ENCODE results near the gene PACS1.

Gene PACS1

GRCh38 chr11:66277471-66278362, 207.6 kb downstream of the PACS1 start, which contains the start of gene CNIH2:
CNIH2 (plus strand) TSS chr11:66278175; CDS start chr11:66278457, 282 bp downstream.
- Mint-ChIP-seq H3K4me1 (ENCODE audit: low read depth in 2 of 2) (peaks cover 49 to 54% of the 10 kb centered on the region in 2 donors), H3K9me3 (no peaks in the 10 kb centered on the region), H3K36me3 (ENCODE audit: insufficient read depth) (peaks cover 61% of the 10 kb centered on the region), H3K27me3 (no peaks in the 10 kb centered on the region), H3K4me3 (peak within 1 kb of the TSS; percentile 70 to 76), H3K27ac (peak within 1 kb of the TSS; percentile 89 to 92)
- peak; percentile 36 to 49 (median 46) for DNase-seq
- peak; percentile 39 for ATAC-seq (replicated peaks)

DNA sequence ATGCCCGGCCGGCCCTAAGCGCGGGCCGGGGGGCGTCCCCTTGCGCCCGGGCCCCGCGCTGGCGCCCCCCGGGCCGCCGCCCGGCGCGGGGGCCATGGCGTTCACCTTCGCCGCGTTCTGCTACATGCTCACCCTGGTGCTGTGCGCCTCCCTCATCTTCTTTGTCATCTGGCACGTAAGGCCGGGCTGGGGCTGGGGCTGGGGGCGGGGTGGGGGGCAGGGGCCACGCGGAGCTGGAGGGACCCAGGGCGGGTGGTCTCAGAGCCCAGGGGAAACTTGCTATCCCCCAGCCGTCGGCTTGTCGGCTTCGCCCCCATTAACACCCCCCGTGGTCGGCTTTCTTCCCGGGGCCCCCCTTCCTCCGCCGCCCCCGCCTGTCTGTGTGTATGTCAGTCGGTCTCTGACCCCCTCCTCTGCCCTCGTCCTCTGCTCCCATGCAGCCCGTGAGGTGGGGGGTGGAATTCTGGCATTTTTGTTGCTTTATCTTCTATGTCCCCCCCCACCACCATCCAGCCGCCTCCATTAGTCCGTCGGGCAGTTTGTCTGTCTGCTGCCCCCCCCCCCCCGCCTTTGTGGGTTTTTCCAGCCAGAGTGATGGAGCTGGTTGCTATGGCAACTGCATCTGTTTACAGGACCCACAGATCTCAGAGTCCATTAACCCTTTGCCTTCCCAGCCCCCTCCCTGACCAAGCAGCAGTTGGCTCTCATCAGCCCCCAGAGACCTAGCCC, 208.5 kb downstream of the PACS1 start:
- Mint-ChIP-seq H3K4me3 (peak overlapping the region; percentile 70 to 76), H3K9me3 (no peaks in the 10 kb centered on the region), H3K27me3 (no peaks in the 10 kb centered on the region), H3K4me1 (ENCODE audit: low read depth in 2 of 2) (peaks cover 47 to 52% of the 10 kb centered on the region in 2 donors), H3K27ac (peak overlapping the region; percentile 89 to 92), H3K36me3 (ENCODE audit: insufficient read depth) (peaks cover 60% of the 10 kb centered on the region)
- ATAC-seq (replicated peaks), result no peak
- no peak for DNase-seq

GRCh38 chr11:66279092-66279734, 209.1 kb downstream of the PACS1 start:
- H3K4me3 Mint-ChIP-seq, result peak overlapping the region; percentile 72 to 76
- H3K4me1 Mint-ChIP-seq (ENCODE audit: low read depth in 2 of 2), result peaks cover 42 to 45% of the 10 kb centered on the region in 2 donors
- H3K36me3 Mint-ChIP-seq (ENCODE audit: insufficient read depth), result peaks cover 56% of the 10 kb centered on the region

DNA sequence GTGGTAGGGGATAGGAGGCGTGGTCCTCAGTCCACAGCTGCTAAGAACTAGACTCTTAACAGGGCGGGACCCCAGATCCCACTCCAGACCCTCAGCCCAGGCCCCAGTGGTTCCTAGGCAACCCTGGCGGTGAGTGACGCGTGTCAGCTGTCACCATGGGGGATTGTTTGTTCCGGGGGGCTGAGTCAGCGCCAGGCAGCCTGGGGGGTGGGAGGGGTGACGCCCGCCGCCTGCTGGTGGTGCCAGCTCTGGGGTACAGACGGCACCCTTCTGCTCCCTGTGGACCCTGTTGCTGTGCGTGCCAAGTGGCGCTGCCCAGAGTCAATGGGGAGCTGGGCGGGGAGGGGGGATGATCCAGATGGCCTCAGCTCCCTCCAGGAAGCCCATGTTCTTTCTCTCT, 210.4 kb downstream of the PACS1 start:
- peak overlapping the region in 1 of 2 donors; percentile 76 for H3K4me3 Mint-ChIP-seq
- peak overlapping the region; percentile 87 to 96 for H3K27ac Mint-ChIP-seq
- no peaks in the 10 kb centered on the region for H3K9me3 Mint-ChIP-seq
- H3K27me3 Mint-ChIP-seq, result no peaks in the 10 kb centered on the region
- H3K4me1 Mint-ChIP-seq (ENCODE audit: low read depth in 2 of 2), result peaks cover 36 to 39% of the 10 kb centered on the region in 2 donors
- peaks cover 56% of the 10 kb centered on the region for H3K36me3 Mint-ChIP-seq (ENCODE audit: insufficient read depth)
- no peak for ATAC-seq (replicated peaks)
- DNase-seq, result no peak

More at GRCh38 chr11:66279092-66279734, 209.1 kb downstream of the PACS1 start:
- no peak for DNase-seq
- Mint-ChIP-seq H3K27me3 (no peaks in the 10 kb centered on the region), H3K9me3 (no peaks in the 10 kb centered on the region), H3K27ac (peak overlapping the region; percentile 89 to 92)
- no peak for ATAC-seq (replicated peaks)

GRCh38 chr11:66281001-66281400, 210.9 kb downstream of the PACS1 start:
- peaks cover 51% of the 10 kb centered on the region for H3K36me3 Mint-ChIP-seq (ENCODE audit: insufficient read depth)
- peaks cover 34 to 39% of the 10 kb centered on the region in 2 donors for H3K4me1 Mint-ChIP-seq (ENCODE audit: low read depth in 2 of 2)
- peak overlapping the region; percentile 49 to 76 for H3K4me3 Mint-ChIP-seq

GRCh38 chr11:66281776-66282467, 211.8 kb downstream of the PACS1 start:
- Mint-ChIP-seq H3K27me3 (no peaks in the 10 kb centered on the region), H3K4me3 (peak overlapping the region; percentile 55 to 58), H3K4me1 (ENCODE audit: low read depth in 2 of 2) (peaks cover 33 to 40% of the 10 kb centered on the region in 2 donors), H3K27ac (peak overlapping the region; percentile 87 to 96), H3K36me3 (ENCODE audit: insufficient read depth) (peaks cover 48% of the 10 kb centered on the region), H3K9me3 (no peaks in the 10 kb centered on the region)
- DNase-seq (no peak), ATAC-seq (replicated peaks) (no peak)

More at GRCh38 chr11:66281001-66281400, 210.9 kb downstream of the PACS1 start:
- no peak for ATAC-seq (replicated peaks)
- DNase-seq, result no peak
- Mint-ChIP-seq H3K9me3 (no peaks in the 10 kb centered on the region), H3K27ac (peak overlapping the region; percentile 87 to 96), H3K27me3 (no peaks in the 10 kb centered on the region)

DNA sequence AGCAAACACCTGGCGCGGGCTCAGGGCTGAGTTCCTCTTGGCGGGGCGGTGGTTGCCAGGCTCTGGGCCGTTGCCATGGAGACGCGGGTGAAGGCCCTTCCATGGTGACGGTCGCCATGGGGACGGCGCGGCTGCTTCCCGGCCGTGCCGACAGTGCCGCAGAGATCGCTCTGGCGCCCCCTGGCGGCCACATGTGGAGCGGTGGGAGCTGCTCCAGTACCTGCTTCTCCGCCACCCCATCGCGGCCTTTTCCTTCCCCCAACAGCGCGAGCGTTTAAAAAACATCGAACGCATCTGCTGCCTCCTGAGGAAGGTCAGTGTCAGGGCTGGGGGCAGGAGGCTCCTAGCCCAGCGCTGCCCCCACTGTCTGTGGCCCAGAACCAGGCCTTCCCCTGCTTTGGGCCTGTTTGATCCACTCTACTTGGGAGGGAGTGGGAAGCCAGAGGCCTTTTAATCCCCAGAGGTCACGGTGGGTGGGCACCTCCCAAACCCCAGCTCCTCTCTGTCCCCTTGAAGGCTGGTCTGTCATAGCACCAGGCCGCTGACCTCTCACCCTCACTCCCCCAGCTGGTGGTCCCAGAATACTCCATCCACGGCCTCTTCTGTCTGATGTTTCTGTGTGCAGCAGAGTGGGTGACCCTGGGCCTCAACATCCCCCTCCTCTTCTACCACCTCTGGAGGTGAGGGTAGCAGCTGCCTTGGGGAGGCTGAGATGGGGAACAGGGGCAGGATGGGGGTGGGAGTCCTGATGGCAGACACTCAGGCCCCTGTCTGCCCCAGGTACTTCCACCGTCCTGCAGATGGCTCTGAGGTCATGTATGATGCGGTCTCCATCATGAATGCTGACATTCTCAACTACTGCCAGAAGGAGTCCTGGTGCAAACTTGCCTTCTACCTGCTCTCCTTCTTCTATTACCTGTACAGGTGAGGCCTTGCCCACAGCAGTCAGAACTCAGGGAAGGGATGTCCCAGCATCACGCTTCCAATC, 212.7 kb downstream of the PACS1 start:
- no peaks in the 10 kb centered on the region for H3K9me3 Mint-ChIP-seq
- H3K4me3 Mint-ChIP-seq, result peak overlapping the region; percentile 55 to 58
- H3K27me3 Mint-ChIP-seq, result no peaks in the 10 kb centered on the region
- DNase-seq, result peak; percentile 97 to 100 (median 99)
- peak; percentile 84 for ATAC-seq (replicated peaks)
- H3K4me1 Mint-ChIP-seq (ENCODE audit: low read depth in 2 of 2), result peaks cover 29 to 37% of the 10 kb centered on the region in 2 donors
- H3K36me3 Mint-ChIP-seq (ENCODE audit: insufficient read depth), result peaks cover 48% of the 10 kb centered on the region
- peak overlapping the region; percentile 87 to 96 for H3K27ac Mint-ChIP-seq

GRCh38 chr11:66283461-66284105, 213.5 kb downstream of the PACS1 start:
- peak overlapping the region in 1 of 2 donors; percentile 51 for H3K4me3 Mint-ChIP-seq
- H3K27ac Mint-ChIP-seq, result peak overlapping the region; percentile 87 to 96
- peaks cover 33 to 44% of the 10 kb centered on the region in 2 donors for H3K4me1 Mint-ChIP-seq (ENCODE audit: low read depth in 2 of 2)
- ATAC-seq (replicated peaks), result no peak
- DNase-seq, result no peak
- peaks cover 53% of the 10 kb centered on the region for H3K36me3 Mint-ChIP-seq (ENCODE audit: insufficient read depth)
- H3K9me3 Mint-ChIP-seq, result no peaks in the 10 kb centered on the region
- H3K27me3 Mint-ChIP-seq, result no peaks in the 10 kb centered on the region

DNA sequence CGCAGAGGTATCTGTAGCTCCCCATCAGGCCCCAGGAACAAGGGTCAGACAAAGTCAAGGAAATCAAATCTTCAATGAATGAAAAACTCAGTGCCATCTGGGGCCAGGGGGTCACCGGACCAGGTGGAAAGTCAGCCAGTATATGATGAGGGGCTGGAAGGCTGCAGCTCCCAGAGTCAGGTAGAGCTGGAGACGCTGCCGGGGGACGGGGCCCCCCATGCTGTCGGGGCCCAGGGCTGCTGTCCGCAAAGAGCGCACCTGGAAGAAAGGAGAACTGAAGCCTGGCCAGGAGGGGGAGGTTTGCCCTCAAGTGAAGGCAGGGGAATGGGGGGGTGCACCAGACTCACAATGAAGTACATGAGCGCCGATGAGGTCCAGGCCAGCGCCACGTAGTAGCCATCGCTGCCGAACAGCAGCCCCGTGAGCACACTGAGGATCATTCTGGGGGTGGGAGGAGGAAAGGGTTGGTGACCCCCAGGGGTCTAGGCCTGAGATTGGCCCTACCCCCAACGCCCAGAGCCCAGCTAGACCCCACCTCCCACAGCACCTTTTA, 214.5 kb downstream of the PACS1 start:
- no peaks in the 10 kb centered on the region for H3K9me3 Mint-ChIP-seq
- no peak for ATAC-seq (replicated peaks)
- H3K27ac Mint-ChIP-seq, result peak overlapping the region in 1 of 2 donors; percentile 46
- peaks cover 52% of the 10 kb centered on the region for H3K36me3 Mint-ChIP-seq (ENCODE audit: insufficient read depth)
- no peak overlapping the region for H3K4me3 Mint-ChIP-seq
- DNase-seq, result no peak
- peaks cover 33 to 44% of the 10 kb centered on the region in 2 donors for H3K4me1 Mint-ChIP-seq (ENCODE audit: low read depth in 2 of 2)
- H3K27me3 Mint-ChIP-seq, result no peaks in the 10 kb centered on the region

- Mint-ChIP-seq H3K27ac (peak overlapping the region in 1 of 2 donors; percentile 71), H3K4me3 (no peak overlapping the region), H3K36me3 (ENCODE audit: insufficient read depth) (peaks cover 52% of the 10 kb centered on the region), H3K9me3 (no peaks in the 10 kb centered on the region), H3K27me3 (no peaks in the 10 kb centered on the region), H3K4me1 (ENCODE audit: low read depth in 2 of 2) (peaks cover 39 to 50% of the 10 kb centered on the region in 2 donors)
- no peak for ATAC-seq (replicated peaks)
- no peak for DNase-seq
Observed at GRCh38 chr11:66285250-66285947, 215.3 kb downstream of the PACS1 start.

DNA sequence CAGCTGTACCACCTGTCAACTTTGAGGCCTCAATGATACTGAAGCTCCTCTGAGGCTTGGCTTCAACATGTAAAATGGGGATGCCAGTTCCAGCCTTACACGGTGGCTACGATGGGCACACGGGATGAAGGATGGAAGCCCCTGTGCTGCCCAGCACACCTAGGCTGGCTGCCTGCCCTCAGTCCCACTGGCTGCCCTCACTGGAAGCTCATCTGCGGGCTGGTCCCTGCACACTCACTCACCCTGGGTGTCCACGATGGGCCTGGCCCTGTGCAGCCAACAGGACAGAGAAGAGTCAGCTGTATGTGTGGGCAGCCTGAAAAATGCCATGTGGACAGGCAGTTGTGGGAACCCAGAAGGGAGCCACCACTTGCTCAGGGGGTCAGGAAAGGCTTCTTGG, 216.6 kb downstream of the PACS1 start:
- H3K4me1 Mint-ChIP-seq (ENCODE audit: low read depth in 2 of 2), result peaks cover 39 to 45% of the 10 kb centered on the region in 2 donors
- no peaks in the 10 kb centered on the region for H3K9me3 Mint-ChIP-seq
- no peak for DNase-seq
- no peak for ATAC-seq (replicated peaks)
- H3K36me3 Mint-ChIP-seq (ENCODE audit: insufficient read depth), result peaks cover 44% of the 10 kb centered on the region
- no peak overlapping the region for H3K27ac Mint-ChIP-seq
- peak overlapping the region in 1 of 2 donors; percentile 87 for H3K4me3 Mint-ChIP-seq
- H3K27me3 Mint-ChIP-seq, result no peaks in the 10 kb centered on the region

Measured in effector memory CD8-positive, alpha-beta T cell (primary cell).